ENCODE results near the gene ZNF324. TPM values are rescaled to one million over a fixed set of nuclear protein-coding genes. Genes with fewer than 3 reads are reported as not detected.

The ZNF324 gene
- total and polyA plus RNA-seq, 2 of the 8 experiments (the other 6 are each of a cell fraction or from before 2014, with no cell fraction given) = 5.1 to 5.8 TPM

DNA sequence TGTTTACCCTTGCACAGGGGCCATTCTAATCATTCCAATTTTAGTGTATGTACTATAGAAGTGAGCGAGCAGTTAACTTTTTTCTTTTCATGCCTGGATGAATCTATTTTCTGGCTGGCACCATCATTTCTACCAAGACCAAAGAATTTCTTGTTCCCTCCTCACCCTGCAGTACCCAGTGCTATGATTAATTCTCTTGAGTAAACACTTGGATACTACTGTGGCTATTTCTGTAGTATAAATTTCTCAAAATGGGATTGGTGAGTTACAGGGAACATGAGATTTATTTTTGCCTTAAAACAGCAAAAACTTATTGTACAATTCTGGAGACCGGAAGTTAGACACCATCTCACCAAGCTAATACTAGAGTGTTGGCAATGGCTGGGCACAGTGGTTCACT, 16.9 kb downstream of the ZNF324 start:
- H3K4me3 ChIP-seq (ENCODE audit: extremely low read depth in 1 of 4, insufficient read depth in 2 of 4, low read depth in 3 of 4, low read length in 4 of 4) = no peak overlapping the region
- H2BK15ac ChIP-seq (ENCODE audit: low read length) = no peak overlapping the region
- ChIA-PET POLR2A (ENCODE audit: partially characterized antibody) (interaction anchor here (1.0 to 1.3 kb wide), 2 partner anchors 60 to 92 kb away, joined by 4 read pairs; partner anchors contain the start of gene TRIM28), CTCF (ENCODE audit: partially characterized antibody) (interaction anchor here (1.4 to 3.8 kb wide), 3 partner anchors 12 to 35 kb away, joined by 4 to 12 read pairs (median 8); partner anchors contain the start of gene ZBTB45)
- no peak overlapping the region for H3K23ac ChIP-seq (ENCODE audit: insufficient read length)
- no peaks in the 10 kb centered on the region for H3K79me1 ChIP-seq (ENCODE audit: low read depth, low read length)
- WGBS, 2 experiments (ENCODE audit: extremely low coverage in 1 of 2, insufficient coverage in 1 of 2, insufficient read length in 1 of 2, insufficient replicate concordance in 2 of 2, low coverage in 1 of 2, low lambda C conversion rate in 2 of 2, missing lambda C conversion rate in 1 of 2) = 90% methylated on average over 2 of the region's 2 CpGs; no CpG with 5 or more reads in 1 of the 2 experiments
- H2BK120ac ChIP-seq (replicated peaks; ENCODE audit: low read depth, low read length) = no peak overlapping the region
- no peak overlapping the region for H3K18ac ChIP-seq (ENCODE audit: extremely low read depth, low read length)
- no peak overlapping the region for H2BK5ac ChIP-seq (ENCODE audit: low read depth, low read length)
- DNase-seq (ENCODE audit: low read depth in 1 of 2, low spot score in 2 of 2) (no peak), FAIRE-seq (no peak)
- H3K27ac ChIP-seq (ENCODE audit: low read depth, low read length) = no peak overlapping the region
- no peaks in the 10 kb centered on the region for H4K20me1 ChIP-seq (replicated peaks in 1 of 2; ENCODE audit: control insufficient read depth in 1 of 2, insufficient read depth in 2 of 2, low read length in 2 of 2)
- no peak overlapping the region for H2AFZ ChIP-seq (ENCODE audit: low read length)
- no peaks in the 10 kb centered on the region for H3K23me2 ChIP-seq (ENCODE audit: low read depth, low read length)
- no peak overlapping the region for H2BK12ac ChIP-seq (ENCODE audit: low read depth, low read length)
- H4K91ac ChIP-seq (replicated peaks; ENCODE audit: insufficient read length, low read length) = no peak overlapping the region
- H2BK20ac ChIP-seq (ENCODE audit: low read length) = no peak overlapping the region
- H4K8ac ChIP-seq (ENCODE audit: extremely low read depth, insufficient read depth, low read length) = no peak overlapping the region
- no peak overlapping the region for H3K56ac ChIP-seq (replicated peaks; ENCODE audit: insufficient read length, low read depth, low read length)
- H3K27me3 ChIP-seq (replicated peaks in 1 of 4; ENCODE audit: control insufficient read depth in 3 of 4, extremely low read depth in 1 of 4, insufficient read depth in 3 of 4, low read length in 3 of 4) = no peaks in the 10 kb centered on the region
- no peaks in the 10 kb centered on the region for H3K4me1 ChIP-seq (replicated peaks in 1 of 4; ENCODE audit: control insufficient read depth in 3 of 4, insufficient read depth in 4 of 4, low read length in 3 of 4)
- no peak overlapping the region for H2AK5ac ChIP-seq (ENCODE audit: low read depth, low read length)
- H3K4ac ChIP-seq (replicated peaks; ENCODE audit: insufficient read length, low read depth, low read length) = no peak overlapping the region
- no peaks in the 10 kb centered on the region for H3K9me3 ChIP-seq (ENCODE audit: insufficient read depth in 2 of 2, low read depth in 1 of 2, low read length in 1 of 2)
- H3K9ac ChIP-seq (replicated peaks in 1 of 4; ENCODE audit: extremely low read depth in 1 of 4, low read depth in 3 of 4, low read length in 3 of 4) = no peak overlapping the region
- H3K14ac ChIP-seq (ENCODE audit: insufficient read length) = no peak overlapping the region
- no peaks in the 10 kb centered on the region for H3K79me2 ChIP-seq (ENCODE audit: control insufficient read depth in 1 of 2, insufficient read depth in 2 of 2, low read length in 2 of 2)
- no peak overlapping the region for H3K4me2 ChIP-seq (ENCODE audit: insufficient read depth in 1 of 2, low read depth in 2 of 2, low read length in 2 of 2)
- H3K36me3 ChIP-seq (ENCODE audit: control insufficient read depth in 2 of 4, insufficient read depth in 4 of 4, low read length in 3 of 4) = peaks cover 0 to 2% (median 0%) of the 10 kb centered on the region in 4 experiments; a peak in 2 of 8 replicates
- no peak overlapping the region for H4K5ac ChIP-seq (ENCODE audit: insufficient read length, low read depth, low read length)
- TF ChIP-seq ASH2L (IDR thresholded peaks at IDR 0.05; ENCODE audit: low read length) = no peak
- TF ChIP-seq, protein P1, sequence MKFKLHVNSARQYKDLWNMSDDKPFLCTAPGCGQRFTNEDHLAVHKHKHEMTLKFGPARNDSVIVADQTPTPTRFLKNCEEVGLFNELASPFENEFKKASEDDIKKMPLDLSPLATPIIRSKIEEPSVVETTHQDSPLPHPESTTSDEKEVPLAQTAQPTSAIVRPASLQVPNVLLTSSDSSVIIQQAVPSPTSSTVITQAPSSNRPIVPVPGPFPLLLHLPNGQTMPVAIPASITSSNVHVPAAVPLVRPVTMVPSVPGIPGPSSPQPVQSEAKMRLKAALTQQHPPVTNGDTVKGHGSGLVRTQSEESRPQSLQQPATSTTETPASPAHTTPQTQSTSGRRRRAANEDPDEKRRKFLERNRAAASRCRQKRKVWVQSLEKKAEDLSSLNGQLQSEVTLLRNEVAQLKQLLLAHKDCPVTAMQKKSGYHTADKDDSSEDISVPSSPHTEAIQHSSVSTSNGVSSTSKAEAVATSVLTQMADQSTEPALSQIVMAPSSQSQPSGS (IDR thresholded peaks at IDR 0.05; ENCODE audit: low read length) = no peak
- TF ChIP-seq RAD21 (IDR thresholded peaks at IDR 0.05 in 1 of 2, conservative IDR thresholded peaks at IDR 0.05 in 1 of 2; ENCODE audit: low read depth in 2 of 2, low read length in 2 of 2) = no peak
- no peak for TF ChIP-seq CHD1 (IDR thresholded peaks at IDR 0.05; ENCODE audit: low read depth, low read length)
- TF ChIP-seq CTBP2 (IDR thresholded peaks at IDR 0.05; ENCODE audit: borderline replicate concordance, insufficient read depth, insufficient read length, low read length) = no peak
- no peak for TF ChIP-seq BRCA1 (IDR thresholded peaks at IDR 0.05; ENCODE audit: low read depth, low read length)
- TF ChIP-seq, protein P2, sequence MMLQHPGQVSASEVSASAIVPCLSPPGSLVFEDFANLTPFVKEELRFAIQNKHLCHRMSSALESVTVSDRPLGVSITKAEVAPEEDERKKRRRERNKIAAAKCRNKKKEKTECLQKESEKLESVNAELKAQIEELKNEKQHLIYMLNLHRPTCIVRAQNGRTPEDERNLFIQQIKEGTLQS (IDR thresholded peaks at IDR 0.05; ENCODE audit: insufficient read depth, low read depth, low read length) = no peak
- TF ChIP-seq CBX8 (IDR thresholded peaks at IDR 0.05; ENCODE audit: borderline replicate concordance, low read depth, low read length) = no peak
- no peak for TF ChIP-seq SIRT6 (IDR thresholded peaks at IDR 0.05; ENCODE audit: low read length)
- TF ChIP-seq JUN (IDR thresholded peaks at IDR 0.05; ENCODE audit: low read depth, low read length) = no peak
- no peak for TF ChIP-seq ZNF274 (IDR thresholded peaks at IDR 0.05; ENCODE audit: borderline replicate concordance, extremely low read depth, low read length)
- TF ChIP-seq RFX5 (IDR thresholded peaks at IDR 0.05; ENCODE audit: borderline replicate concordance, low read depth, low read length) = no peak
